GM18499 (cell line): ENCODE results near the gene SLC40A1.

ENCODE experiments used
- ATAC-seq: cut with Tn5 transposase; IDR thresholded peaks from one replicate; pipeline ENCODE4 v1.9.1; 2021; ENCODE audit warnings: moderate number of reproducible peaks; ENCODE audit not compliant: insufficient read depth, unreplicated experiment

Gene SLC40A1

DNA sequence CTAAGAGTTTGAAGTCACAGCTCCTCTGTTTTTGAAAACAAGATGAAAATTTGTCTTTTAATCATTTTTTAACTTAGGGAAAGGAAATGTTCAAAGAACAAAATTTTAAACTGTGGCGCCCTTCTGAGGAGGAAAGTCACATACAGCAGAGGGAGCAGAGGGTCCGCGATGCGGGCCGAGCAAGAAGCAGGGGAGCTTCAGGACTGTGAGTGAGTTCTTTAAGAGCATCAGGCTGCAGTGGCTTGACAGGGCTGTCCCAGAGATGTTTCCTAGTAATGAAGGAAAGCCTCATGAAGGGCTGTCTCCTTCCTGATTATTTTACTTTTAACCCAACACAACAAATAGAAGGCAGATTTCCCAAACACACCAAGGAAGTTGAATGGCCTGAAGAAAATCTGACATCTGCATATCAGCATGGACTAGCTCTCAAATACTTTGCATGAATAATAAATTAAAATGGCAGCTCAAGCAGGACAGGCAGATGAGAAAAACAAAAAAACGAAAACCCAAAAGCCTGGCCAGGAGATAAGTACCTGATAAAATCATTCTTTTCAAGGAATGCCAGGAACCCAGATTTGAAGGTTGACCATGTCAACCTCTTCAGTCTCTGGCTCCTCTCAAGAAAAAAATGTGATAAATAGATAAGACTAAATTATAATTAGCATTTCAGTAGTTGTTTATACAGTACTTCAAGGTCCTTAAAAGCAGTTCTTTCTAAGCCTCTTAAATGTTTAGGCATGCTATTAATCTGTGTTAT lies 60.8 kb downstream of the SLC40A1 start:
- no peak for ATAC-seq

DNA sequence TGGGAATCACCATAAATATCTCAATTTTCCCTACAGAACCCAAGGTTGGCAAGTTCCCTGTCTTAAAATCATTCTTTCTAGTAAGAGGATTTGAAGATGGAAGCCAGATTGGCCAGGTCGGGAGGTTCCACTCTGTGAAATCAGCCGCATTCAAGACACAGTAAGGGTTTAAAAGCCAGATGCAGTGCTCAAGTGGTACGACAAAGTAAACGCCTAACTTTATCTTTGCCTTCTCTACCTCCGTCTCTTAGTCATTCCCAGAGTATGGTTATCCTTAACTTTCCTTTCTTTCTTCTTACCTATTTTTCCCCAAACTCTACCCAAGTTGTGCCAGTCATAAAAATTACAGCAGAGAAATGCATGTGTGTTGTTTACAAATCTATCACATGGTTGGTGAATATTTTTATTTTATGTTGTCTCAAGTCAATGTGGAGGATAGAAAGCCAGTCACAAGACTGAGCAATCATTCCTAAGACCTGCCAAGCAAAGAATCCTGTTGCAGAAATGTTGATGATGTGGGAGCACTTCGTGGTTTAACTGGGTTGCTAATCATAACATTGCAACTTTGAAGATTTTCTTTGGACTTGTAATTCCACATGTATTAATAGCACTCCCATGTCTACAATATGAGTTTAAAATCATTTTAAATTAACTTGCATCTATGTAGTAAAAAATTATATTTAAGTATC lies 62.6 kb downstream of the SLC40A1 start:
- ATAC-seq = no peak

- ATAC-seq = no peak
Measured at GRCh38 chr2:189516546-189516945, 64.0 kb downstream of the SLC40A1 start.

DNA sequence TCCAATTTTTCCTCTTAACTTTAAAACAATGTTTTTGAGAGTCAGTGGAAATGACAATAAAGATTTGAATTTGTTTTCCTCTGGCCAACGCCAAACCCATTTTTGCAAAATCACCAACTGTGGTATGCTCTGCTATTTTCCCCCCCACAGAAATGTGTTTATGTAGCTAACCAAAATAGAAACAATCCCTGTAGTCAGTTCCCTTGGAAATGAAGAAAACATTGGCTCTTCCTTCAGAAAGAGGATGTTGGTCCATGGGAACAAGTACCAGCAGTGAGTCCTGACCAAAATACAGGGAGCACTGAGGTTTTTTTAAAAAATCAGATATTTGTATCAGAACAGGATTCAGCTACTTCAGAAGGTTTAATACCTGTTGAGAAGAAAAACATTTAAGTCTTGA lies 65.3 kb downstream of the SLC40A1 start:
- no peak for ATAC-seq

DNA sequence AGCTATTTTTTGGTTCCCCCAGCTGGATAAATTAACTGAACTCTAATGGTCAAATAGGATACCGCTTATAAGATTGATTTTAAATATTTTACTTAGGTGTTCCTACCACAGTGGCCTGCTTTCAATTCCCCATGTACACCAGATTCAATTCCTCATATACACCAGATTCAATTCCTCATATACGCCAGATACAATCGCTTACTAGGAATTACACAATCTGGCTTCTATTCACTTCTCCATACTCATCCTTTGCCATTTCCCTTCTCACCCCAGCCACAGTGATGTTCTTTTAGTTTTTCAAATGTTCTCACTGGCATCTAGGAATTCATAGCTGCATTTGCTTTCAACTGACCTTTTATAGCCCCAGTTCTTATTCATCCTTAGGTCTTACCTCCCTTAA lies 66.5 kb downstream of the SLC40A1 start:
- ATAC-seq = no peak

- ATAC-seq = no peak
Measured at GRCh38 chr2:189512879-189513278, 67.7 kb downstream of the SLC40A1 start.

DNA sequence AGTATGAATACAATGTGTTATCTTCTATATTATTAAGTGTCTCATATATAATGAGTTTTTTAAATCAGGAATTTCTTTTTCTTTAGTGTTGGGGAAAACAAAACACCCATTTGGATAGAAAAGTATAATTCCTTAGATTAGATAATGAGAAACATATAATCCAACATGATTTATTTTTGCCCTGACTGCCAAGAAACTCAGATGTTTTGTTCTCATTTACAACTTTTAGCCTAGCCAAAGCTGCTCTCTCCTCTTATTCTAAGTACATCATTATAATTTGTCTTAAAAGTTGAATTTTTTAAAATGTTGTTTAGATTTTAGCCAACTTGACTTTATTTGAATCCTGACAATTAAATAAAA lies 68.6 kb downstream of the SLC40A1 start:
- no peak for ATAC-seq

DNA sequence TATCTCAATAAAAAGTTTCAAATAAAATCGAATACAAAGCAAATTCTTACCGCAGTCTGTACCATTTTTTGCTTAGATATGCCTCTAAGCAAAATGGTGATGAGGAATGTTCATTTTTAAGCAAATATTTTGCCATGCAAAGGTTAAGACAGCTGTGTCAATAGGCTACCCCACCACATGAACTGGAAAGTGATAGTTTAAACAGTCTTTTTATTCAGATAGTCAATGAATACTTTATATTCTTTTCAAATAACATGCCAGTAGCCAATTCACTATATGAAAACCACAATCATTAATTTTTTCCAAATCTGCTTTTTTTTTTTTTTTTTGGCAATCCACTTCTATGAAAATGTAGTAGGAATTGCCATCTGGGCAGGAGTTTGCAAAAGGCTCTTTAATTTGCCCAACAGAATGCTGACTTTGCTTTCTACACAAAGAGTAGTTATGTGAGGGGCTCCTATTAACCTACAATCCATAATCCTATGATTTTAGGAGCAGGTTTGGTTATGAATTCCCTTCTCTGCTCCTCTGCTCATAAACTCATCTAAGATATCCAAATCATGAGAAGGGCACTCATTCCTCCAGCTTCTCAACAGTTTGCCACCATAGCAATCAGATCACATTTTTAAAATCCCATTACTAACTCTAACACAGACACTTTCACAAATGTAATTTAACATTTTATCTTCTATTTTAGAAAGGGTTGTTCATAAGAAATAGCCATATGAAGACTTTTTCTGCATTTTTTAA lies 69.2 kb downstream of the SLC40A1 start:
- no peak for ATAC-seq
